Thoracic aorta (tissue), 2 donors: Measurements from ENCODE around the gene CACNG4. TPM values are rescaled to one million over a fixed set of nuclear protein-coding genes. Genes with fewer than 3 reads are reported as not detected.

ENCODE experiments used
- ATAC-seq: fragments of 150-250 bp; one replicate; pipeline ENCODE4 v1.8.0; 2017; ENCODE audit warnings: low read depth; ENCODE audit not compliant: insufficient number of reproducible peaks, low FRiP score
- DNase-seq: peaks from one replicate; pipeline ENCODE4 v3.0.0-alpha.2; 2020; ENCODE audit warnings: low spot score
- H3K27ac ChIP-seq, 2 donors: fragments of 200-600 bp; sonication (generic); 1 replicate in 1 of 2; 2 replicates in 1 of 2; pipeline ENCODE4 v1.5.1; 2016; ENCODE audit warnings: mild to moderate bottlenecking in 2 of 2, moderate library complexity in 2 of 2
- H3K27me3 ChIP-seq: fragments of 200-600 bp; sonication (generic); replicated peaks from 2 replicates; pipeline ENCODE4 v1.6.0; 2016; ENCODE audit warnings: mild to moderate bottlenecking; ENCODE audit not compliant: insufficient read depth
- H3K36me3 ChIP-seq: fragments of 200-600 bp; sonication (generic); one replicate; pipeline ENCODE4 v1.5.1; 2016
- H3K4me1 ChIP-seq, 2 donors: fragments of 200-600 bp; sonication (generic); 1 replicate in 1 of 2; 2 replicates in 1 of 2; pipeline versions ENCODE4 v1.5.1 to v1.6.0; 2016; ENCODE audit warnings: low read depth in 2 of 2, mild to moderate bottlenecking in 1 of 2; ENCODE audit not compliant: control insufficient read depth in 1 of 2
- H3K4me3 ChIP-seq: fragments of 200-600 bp; sonication (generic); 2 replicates; pipeline ENCODE4 v1.5.1; 2016; ENCODE audit warnings: mild to moderate bottlenecking
- H3K9me3 ChIP-seq: fragments of 200-600 bp; sonication (generic); 2 replicates; pipeline ENCODE4 v1.5.1; 2016
- total RNA-seq, 2 donors: library from RNA; depleted of rRNA; stranded (reverse); fragments of >200 nt; gene quantifications; one replicate each; pipeline versions ENCODE4 v1.1.0 to v1.2.3, GENCODE V29; 2016
- TF ChIP-seq, protein P1 (sequence below): fragments of 200-600 bp; sonication (generic); IDR thresholded peaks from one replicate; pipeline ENCODE4 v1.5.1; 2019; ENCODE audit warnings: antibody characterized with exemption

CACNG4 gene
- total RNA-seq, 2 donors from 2014 or later: not detected

- Histone ChIP-seq H3K4me1 (no peaks in the 10 kb centered on the region), H3K27ac (no peak overlapping the region), H3K27me3 (no peaks in the 10 kb centered on the region), H3K36me3 (peaks cover 7% of the 10 kb centered on the region), H3K9me3 (no peaks in the 10 kb centered on the region), H3K4me3 (no peak overlapping the region)
- TF ChIP-seq, protein P1, sequence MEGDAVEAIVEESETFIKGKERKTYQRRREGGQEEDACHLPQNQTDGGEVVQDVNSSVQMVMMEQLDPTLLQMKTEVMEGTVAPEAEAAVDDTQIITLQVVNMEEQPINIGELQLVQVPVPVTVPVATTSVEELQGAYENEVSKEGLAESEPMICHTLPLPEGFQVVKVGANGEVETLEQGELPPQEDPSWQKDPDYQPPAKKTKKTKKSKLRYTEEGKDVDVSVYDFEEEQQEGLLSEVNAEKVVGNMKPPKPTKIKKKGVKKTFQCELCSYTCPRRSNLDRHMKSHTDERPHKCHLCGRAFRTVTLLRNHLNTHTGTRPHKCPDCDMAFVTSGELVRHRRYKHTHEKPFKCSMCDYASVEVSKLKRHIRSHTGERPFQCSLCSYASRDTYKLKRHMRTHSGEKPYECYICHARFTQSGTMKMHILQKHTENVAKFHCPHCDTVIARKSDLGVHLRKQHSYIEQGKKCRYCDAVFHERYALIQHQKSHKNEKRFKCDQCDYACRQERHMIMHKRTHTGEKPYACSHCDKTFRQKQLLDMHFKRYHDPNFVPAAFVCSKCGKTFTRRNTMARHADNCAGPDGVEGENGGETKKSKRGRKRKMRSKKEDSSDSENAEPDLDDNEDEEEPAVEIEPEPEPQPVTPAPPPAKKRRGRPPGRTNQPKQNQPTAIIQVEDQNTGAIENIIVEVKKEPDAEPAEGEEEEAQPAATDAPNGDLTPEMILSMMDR: no peak
- DNase-seq (no peak), ATAC-seq (no peak)
Measured at GRCh38 chr17:67078292-67078691, 113.8 kb downstream of the CACNG4 start.

- DNase-seq (no peak), ATAC-seq (no peak)
- no peak overlapping the region for H3K4me3 ChIP-seq
- no peaks in the 10 kb centered on the region for H3K9me3 ChIP-seq
- peaks cover 7% of the 10 kb centered on the region for H3K36me3 ChIP-seq
- no peaks in the 10 kb centered on the region for H3K27me3 ChIP-seq
- H3K27ac ChIP-seq: no peak overlapping the region
- H3K4me1 ChIP-seq: no peaks in the 10 kb centered on the region
- TF ChIP-seq, protein P1: no peak
Measured at GRCh38 chr17:67079491-67079890, 115.0 kb downstream of the CACNG4 start.

GRCh38 chr17:67080804-67081203 lies 116.3 kb downstream of the CACNG4 start:
- Histone ChIP-seq H3K27ac (no peak overlapping the region), H3K27me3 (no peaks in the 10 kb centered on the region), H3K36me3 (peaks cover 3% of the 10 kb centered on the region), H3K4me1 (no peaks in the 10 kb centered on the region), H3K9me3 (no peaks in the 10 kb centered on the region), H3K4me3 (no peak overlapping the region)
- ATAC-seq: no peak
- TF ChIP-seq, protein P1: no peak
- no peak for DNase-seq

GRCh38 chr17:67082107-67082506 lies 117.6 kb downstream of the CACNG4 start:
- Histone ChIP-seq H3K4me3 (no peak overlapping the region), H3K36me3 (peaks cover 3% of the 10 kb centered on the region), H3K27ac (no peak overlapping the region), H3K27me3 (no peaks in the 10 kb centered on the region), H3K4me1 (no peaks in the 10 kb centered on the region), H3K9me3 (no peaks in the 10 kb centered on the region)
- TF ChIP-seq, protein P1: no peak
- no peak for DNase-seq
- ATAC-seq: no peak

Other genes starting within 250 kb of the CACNG4 start
- gene CACNG5, start 129.6 kb upstream of the CACNG4 start, total RNA-seq: not detected
- not detected for gene CACNG1, start 79.8 kb downstream of the CACNG4 start, total RNA-seq